ENCODE data around the gene CAPN1. TPM values are rescaled to one million over a fixed set of nuclear protein-coding genes. Genes with fewer than 3 reads are reported as not detected.
"Not testable (repeated sequence)": the region's sequence is repeated elsewhere in the genome, so short reads cannot be mapped to it uniquely, and the experiment has no call there.

Gene CAPN1
- total and polyA plus RNA-seq, 8 donors, result 103 to 144 (median 108) TPM

DNA sequence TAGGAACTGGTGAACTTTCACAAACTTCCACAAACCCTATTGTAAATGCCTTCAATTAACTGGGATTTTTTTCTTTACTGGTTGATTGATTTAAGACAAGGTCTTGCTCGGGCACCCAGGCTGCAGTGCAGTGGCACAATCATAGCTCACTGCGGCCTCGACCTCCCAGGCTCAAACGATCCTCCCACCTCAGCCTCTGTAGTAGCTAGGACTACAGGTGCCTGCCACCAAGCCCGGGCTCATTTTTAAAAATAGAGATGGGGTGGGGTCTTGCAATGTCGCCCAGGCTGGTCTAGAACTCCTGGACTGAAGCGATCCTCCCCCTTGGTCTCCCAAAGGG, 44.3 kb downstream of the CAPN1 start:
- no peak for FAIRE-seq
- no peak for DNase-seq
- H3K9me3 ChIP-seq, result no peaks in the 10 kb centered on the region

DNA sequence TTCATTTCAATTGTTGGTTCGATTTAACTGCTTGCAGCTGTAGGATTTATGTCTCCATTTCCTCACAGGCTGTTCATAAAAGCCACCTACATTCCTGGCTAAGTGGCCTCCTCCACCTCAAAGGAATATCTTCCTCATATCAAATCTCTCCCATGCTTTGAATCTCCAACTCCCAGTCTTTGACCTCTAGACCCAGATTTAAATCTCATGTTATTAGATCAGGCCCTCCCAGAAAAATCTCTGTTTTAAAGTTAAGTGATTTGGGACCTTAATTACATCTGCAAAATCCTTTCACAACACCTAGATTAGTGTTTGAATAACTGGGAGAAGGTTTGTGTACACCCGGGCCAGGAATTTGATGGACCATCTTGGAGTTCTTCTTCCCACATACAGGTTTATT, 46.2 kb downstream of the CAPN1 start:
- no peak for FAIRE-seq

More for the DNA sequence above, 44.3 kb downstream of the CAPN1 start:
- peak in 1 of 4 donors; percentile 5 for ATAC-seq
- peak overlapping the region in 2 of 4 donors; percentile 28 to 38 for H3K4me3 ChIP-seq
- no peaks in the 10 kb centered on the region for H3K4me1 ChIP-seq
- 40 to 59% methylated on average over 7 of the region's 7 CpGs for WGBS, 2 donors
- no peaks in the 10 kb centered on the region for H3K36me3 ChIP-seq
- TF ChIP-seq, protein P1, sequence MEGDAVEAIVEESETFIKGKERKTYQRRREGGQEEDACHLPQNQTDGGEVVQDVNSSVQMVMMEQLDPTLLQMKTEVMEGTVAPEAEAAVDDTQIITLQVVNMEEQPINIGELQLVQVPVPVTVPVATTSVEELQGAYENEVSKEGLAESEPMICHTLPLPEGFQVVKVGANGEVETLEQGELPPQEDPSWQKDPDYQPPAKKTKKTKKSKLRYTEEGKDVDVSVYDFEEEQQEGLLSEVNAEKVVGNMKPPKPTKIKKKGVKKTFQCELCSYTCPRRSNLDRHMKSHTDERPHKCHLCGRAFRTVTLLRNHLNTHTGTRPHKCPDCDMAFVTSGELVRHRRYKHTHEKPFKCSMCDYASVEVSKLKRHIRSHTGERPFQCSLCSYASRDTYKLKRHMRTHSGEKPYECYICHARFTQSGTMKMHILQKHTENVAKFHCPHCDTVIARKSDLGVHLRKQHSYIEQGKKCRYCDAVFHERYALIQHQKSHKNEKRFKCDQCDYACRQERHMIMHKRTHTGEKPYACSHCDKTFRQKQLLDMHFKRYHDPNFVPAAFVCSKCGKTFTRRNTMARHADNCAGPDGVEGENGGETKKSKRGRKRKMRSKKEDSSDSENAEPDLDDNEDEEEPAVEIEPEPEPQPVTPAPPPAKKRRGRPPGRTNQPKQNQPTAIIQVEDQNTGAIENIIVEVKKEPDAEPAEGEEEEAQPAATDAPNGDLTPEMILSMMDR (IDR thresholded peaks at IDR 0.05), result no peak
- no peaks in the 10 kb centered on the region for H3K27me3 ChIP-seq
- intact Hi-C loops (cut with DNase I), result loop anchor here in 1 of 3 donors (10.0 kb wide), 1 partner anchor 99 kb away; no protein-coding TSS in a partner anchor
- no peak overlapping the region for H3K27ac ChIP-seq

GRCh38 chr11:65236194-65237059, 54.7 kb downstream of the CAPN1 start:
- H3K27me3 ChIP-seq, result no peaks in the 10 kb centered on the region
- no peak overlapping the region for H3K4me3 ChIP-seq
- TF ChIP-seq, protein P1 (IDR thresholded peaks at IDR 0.05), result no peak
- no peak overlapping the region for H3K27ac ChIP-seq
- ATAC-seq (no peak), FAIRE-seq (no peak), DNase-seq (no peak)
- WGBS, 2 donors, result 71 to 77% methylated on average over 21 to 23 of the region's 23 CpGs
- no peaks in the 10 kb centered on the region for H3K36me3 ChIP-seq
- H3K9me3 ChIP-seq, result no peaks in the 10 kb centered on the region
- intact Hi-C loops (cut with DNase I), result no loop called here
- no peaks in the 10 kb centered on the region for H3K4me1 ChIP-seq

More for the DNA sequence above, 46.2 kb downstream of the CAPN1 start:
- no peak overlapping the region for H3K27ac ChIP-seq
- 71 to 75% methylated on average over 2 of the region's 2 CpGs for WGBS, 2 donors
- no peak for ATAC-seq
- H3K4me1 ChIP-seq, result no peaks in the 10 kb centered on the region
- H3K36me3 ChIP-seq, result no peaks in the 10 kb centered on the region
- TF ChIP-seq, protein P1 (IDR thresholded peaks at IDR 0.05), result no peak
- H3K4me3 ChIP-seq, result no peak overlapping the region
- H3K9me3 ChIP-seq, result no peaks in the 10 kb centered on the region
- no peak for DNase-seq
- intact Hi-C loops (cut with DNase I), result loop anchor here in 1 of 3 donors (10.0 kb wide), 1 partner anchor 97 kb away; no protein-coding TSS in a partner anchor
- H3K27me3 ChIP-seq, result no peaks in the 10 kb centered on the region

DNA sequence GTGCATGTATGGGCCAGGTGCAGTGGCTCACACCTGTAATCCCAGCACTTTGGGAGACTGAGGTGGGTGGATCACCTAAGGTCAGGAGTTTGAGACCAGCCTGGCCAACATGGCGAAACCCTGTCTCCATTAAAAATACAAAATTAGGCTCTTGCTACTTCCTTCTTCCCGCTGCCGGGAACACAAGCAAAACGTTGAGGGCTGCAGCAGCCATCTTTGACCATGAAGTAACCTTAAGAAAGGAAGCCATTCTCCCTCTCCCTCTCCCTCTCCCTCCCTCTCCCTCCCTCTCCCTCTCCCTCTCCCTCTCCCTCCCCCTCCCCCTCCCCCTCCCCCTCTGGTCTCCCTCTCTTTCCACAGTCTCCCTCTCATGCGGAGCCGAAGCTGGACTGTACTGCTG, 56.6 kb downstream of the CAPN1 start:
- H3K36me3 ChIP-seq; H3K4me1 ChIP-seq; H3K27ac ChIP-seq; ATAC-seq; H3K27me3 ChIP-seq; H3K9me3 ChIP-seq; intact Hi-C loops (cut with DNase I); H3K4me3 ChIP-seq; FAIRE-seq; DNase-seq: not testable (repeated sequence)
- WGBS, 2 donors, result 54 to 60% methylated on average over 4 of the region's 6 CpGs

- TF ChIP-seq, protein P1 (IDR thresholded peaks at IDR 0.05), result no peak
- Histone ChIP-seq H3K36me3 (no peaks in the 10 kb centered on the region), H3K27me3 (no peaks in the 10 kb centered on the region), H3K4me3 (no peak overlapping the region), H3K9me3 (no peaks in the 10 kb centered on the region), H3K4me1 (no peaks in the 10 kb centered on the region), H3K27ac (no peak overlapping the region)
- ATAC-seq (no peak), DNase-seq (no peak), FAIRE-seq (no peak)
- intact Hi-C loops (cut with DNase I), result no loop called here
- 62 to 63% methylated on average over 5 of the region's 5 CpGs for WGBS, 2 donors
These were observed 59.4 kb downstream of the CAPN1 start for GRCh38 chr11:65241134-65241533.
